SH-SY5Y (cell line): Measurements from ENCODE around the gene FOXP1.

Experiments used
- GATA2 ChIP-seq: IDR thresholded peaks from 2 replicates; pipeline ENCODE4 v1.6.1; 2011; ENCODE audit warnings: mild to moderate bottlenecking, low read depth, low read length
- GATA3 ChIP-seq: IDR thresholded peaks from 2 replicates; pipeline ENCODE4 v1.6.1; 2011; ENCODE audit warnings: low read depth, mild to moderate bottlenecking, low read length, moderate library complexity

- TF ChIP-seq GATA3 (peak; percentile 54), GATA2 (peak; percentile 88)
These were observed 341.5 kb downstream of the FOXP1 start for GRCh38 chr3:71241981-71242560.
